Neural progenitor cell (in vitro differentiated cells): ENCODE data around the gene PAQR7.

Experiments used
- EZH2 ChIP-seq: fragments of 200-600 bp; sonication (generic); IDR thresholded peaks from 2 replicates; pipeline ENCODE4 v1.6.1; 2017; ENCODE audit warnings: antibody characterized with exemption, mild to moderate bottlenecking, moderate library complexity
- TF ChIP-seq, protein P1 (sequence below): fragments of 200-600 bp; sonication (generic); IDR thresholded peaks from 2 replicates; pipeline ENCODE4 v1.5.1; 2017; ENCODE audit warnings: antibody characterized with exemption, mild to moderate bottlenecking

DNA sequence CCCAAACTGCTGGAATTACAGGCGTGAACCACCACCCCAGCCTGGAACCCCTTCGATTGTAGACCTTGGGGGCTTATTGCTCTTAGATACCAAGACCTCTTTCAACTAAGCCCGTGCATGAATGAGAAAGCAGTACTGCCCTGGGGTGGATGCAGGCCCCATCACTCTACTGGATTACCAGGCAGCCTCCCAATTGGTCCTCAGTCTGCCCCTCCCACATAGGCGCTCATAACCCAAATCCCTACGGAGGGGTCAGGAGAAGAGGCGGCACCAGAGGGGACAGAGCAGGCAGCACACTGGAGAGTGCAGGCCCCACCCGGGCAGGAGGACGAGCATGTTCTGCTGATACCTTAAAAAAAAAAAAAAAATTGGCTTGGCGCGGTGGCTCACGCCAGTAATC is 43.1 kb upstream of the PAQR7 start:
- TF ChIP-seq, protein P1, sequence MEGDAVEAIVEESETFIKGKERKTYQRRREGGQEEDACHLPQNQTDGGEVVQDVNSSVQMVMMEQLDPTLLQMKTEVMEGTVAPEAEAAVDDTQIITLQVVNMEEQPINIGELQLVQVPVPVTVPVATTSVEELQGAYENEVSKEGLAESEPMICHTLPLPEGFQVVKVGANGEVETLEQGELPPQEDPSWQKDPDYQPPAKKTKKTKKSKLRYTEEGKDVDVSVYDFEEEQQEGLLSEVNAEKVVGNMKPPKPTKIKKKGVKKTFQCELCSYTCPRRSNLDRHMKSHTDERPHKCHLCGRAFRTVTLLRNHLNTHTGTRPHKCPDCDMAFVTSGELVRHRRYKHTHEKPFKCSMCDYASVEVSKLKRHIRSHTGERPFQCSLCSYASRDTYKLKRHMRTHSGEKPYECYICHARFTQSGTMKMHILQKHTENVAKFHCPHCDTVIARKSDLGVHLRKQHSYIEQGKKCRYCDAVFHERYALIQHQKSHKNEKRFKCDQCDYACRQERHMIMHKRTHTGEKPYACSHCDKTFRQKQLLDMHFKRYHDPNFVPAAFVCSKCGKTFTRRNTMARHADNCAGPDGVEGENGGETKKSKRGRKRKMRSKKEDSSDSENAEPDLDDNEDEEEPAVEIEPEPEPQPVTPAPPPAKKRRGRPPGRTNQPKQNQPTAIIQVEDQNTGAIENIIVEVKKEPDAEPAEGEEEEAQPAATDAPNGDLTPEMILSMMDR, result no peak
- TF ChIP-seq EZH2, result no peak
